Osteocyte (in vitro differentiated cells): ENCODE results near the gene UBL7. TPM values are rescaled to one million over a fixed set of nuclear protein-coding genes. Genes with fewer than 3 reads are reported as not detected.
"Not testable (repeated sequence)": the region's sequence is repeated elsewhere in the genome, so short reads cannot be mapped to it uniquely, and the experiment has no call there.

Experiments used
- DNase-seq: peaks from one replicate; pipeline ENCODE4 v3.0.0; 2021; ENCODE audit warnings: mixed read lengths; ENCODE audit not compliant: unreplicated experiment; ENCODE audit errors: extremely low spot score
- H3K27ac Mint-ChIP-seq: one replicate; pipeline ENCODE4 v1.8.0; 2021; ENCODE audit warnings: mild to moderate bottlenecking, mixed read lengths; ENCODE audit not compliant: unreplicated experiment
- H3K27me3 Mint-ChIP-seq: one replicate; pipeline ENCODE4 v1.8.0; 2021; ENCODE audit warnings: mixed read lengths; ENCODE audit not compliant: unreplicated experiment
- H3K36me3 Mint-ChIP-seq: one replicate; pipeline ENCODE4 v1.8.0; 2021; ENCODE audit warnings: mixed read lengths; ENCODE audit not compliant: unreplicated experiment
- H3K4me1 Mint-ChIP-seq: one replicate; pipeline ENCODE4 v1.8.0; 2021; ENCODE audit warnings: mixed read lengths; ENCODE audit not compliant: unreplicated experiment
- H3K4me3 Mint-ChIP-seq: one replicate; pipeline ENCODE4 v1.8.0; 2021; ENCODE audit warnings: mild to moderate bottlenecking, moderate library complexity, mixed read lengths; ENCODE audit not compliant: unreplicated experiment
- H3K9me3 Mint-ChIP-seq: one replicate; pipeline ENCODE4 v1.8.0; 2021; ENCODE audit warnings: mixed read lengths; ENCODE audit not compliant: unreplicated experiment
- CTCF ChIP-seq: fragments of 200-600 bp; sonication (generic); IDR thresholded peaks from 2 replicates; pipeline ENCODE4 v1.5.0; 2021; ENCODE audit warnings: antibody characterized with exemption, mild to moderate bottlenecking, moderate library complexity
- total RNA-seq: library from RNA; stranded (reverse); gene quantifications from 2 replicates; pipeline ENCODE4 v1.2.1, GENCODE V29; 2021

The UBL7 gene
- total RNA-seq, 1 donor from 2014 or later = 59.5 TPM

DNA sequence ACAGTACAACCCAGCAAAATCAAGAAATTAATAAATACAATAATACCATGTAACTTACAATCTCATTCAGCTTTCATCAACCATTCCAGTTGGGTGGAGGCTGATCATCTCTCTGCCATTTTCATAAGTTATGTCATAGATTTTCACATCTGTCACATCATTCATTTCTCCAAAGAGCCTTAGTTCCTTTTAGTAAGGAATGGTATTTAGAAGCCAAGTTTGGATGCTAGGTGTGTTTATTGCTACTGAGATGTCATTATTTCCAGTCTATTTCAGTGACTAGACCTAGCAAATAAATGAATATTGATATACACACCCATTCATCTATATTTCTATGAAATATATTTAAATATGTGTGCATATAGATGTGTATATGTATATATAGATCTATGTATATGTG, 2.7 kb upstream of the UBL7 start:
- H3K9me3 Mint-ChIP-seq = peaks cover 6% of the 10 kb centered on the region
- peaks cover 5% of the 10 kb centered on the region for H3K36me3 Mint-ChIP-seq
- H3K4me3 Mint-ChIP-seq = no peak overlapping the region
- no peak for DNase-seq
- no peak for TF ChIP-seq CTCF
- no peak overlapping the region for H3K27ac Mint-ChIP-seq
- H3K27me3 Mint-ChIP-seq = no peaks in the 10 kb centered on the region
- peaks cover 19% of the 10 kb centered on the region for H3K4me1 Mint-ChIP-seq

DNA sequence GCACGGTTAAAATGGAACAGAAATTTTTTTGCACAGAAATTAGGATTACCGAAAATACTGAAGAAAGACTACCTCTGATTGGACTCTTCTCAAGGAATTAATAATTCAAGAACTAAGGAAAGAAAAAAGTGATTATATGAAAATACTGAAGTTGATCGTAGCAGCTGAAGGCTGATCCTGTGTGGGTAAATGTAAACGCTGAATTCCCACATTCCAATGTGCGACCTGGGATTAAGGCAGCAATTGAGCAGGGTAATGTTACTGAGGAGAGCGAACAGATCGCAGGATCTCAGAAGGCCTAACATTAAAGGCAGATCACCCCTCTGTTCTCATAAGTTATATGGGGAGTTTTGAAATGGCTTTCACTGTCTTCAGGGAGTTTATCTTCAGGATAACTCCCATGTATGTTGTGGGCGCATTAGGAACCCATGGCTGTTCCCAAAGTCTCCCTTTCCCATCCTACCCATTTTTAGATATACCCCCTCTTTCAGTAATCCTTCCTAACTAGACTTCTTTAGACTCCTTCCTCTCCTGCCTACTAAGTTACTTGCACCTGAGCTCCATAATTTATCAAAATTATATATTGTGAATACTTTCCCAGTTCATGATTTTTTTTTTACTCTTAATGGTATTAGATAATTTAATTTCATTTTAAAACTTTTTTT, 1.0 kb upstream of the UBL7 start:
- Mint-ChIP-seq H3K4me3 (peak overlapping the region; percentile 92), H3K36me3 (peaks cover 13% of the 10 kb centered on the region), H3K27ac (peak overlapping the region; percentile 84), H3K9me3 (peaks cover 6% of the 10 kb centered on the region), H3K4me1 (peaks cover 19% of the 10 kb centered on the region), H3K27me3 (no peaks in the 10 kb centered on the region)
- no peak for TF ChIP-seq CTCF
- DNase-seq = no peak

GRCh38 chr15:74460298-74460697, 662 bp downstream of the UBL7 start:
- H3K27ac Mint-ChIP-seq = peak overlapping the region; percentile 84
- peaks cover 17% of the 10 kb centered on the region for H3K36me3 Mint-ChIP-seq
- no peaks in the 10 kb centered on the region for H3K27me3 Mint-ChIP-seq
- peaks cover 6% of the 10 kb centered on the region for H3K9me3 Mint-ChIP-seq
- no peak for DNase-seq
- peak overlapping the region; percentile 92 for H3K4me3 Mint-ChIP-seq
- TF ChIP-seq CTCF = no peak
- peaks cover 19% of the 10 kb centered on the region for H3K4me1 Mint-ChIP-seq

DNA sequence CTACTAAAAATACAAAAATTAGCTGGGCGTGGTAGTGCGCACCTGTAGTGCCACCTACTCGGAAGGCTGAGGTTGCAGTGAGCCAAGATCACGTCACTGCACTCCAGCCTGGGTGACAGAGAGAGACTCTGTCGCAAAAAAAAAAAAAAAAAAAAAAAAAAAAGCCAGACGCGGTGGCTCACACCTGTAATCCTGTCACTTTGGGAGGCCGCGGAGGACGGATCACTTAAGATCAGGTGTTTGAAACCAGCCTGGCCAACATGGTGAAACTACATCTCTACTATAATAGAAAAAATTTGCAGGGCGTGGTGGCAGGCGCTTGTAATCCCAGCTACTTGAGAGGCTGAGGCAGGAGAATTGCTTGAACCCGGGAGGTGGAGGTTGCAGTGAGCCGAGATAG, 1.2 kb downstream of the UBL7 start:
- not testable (repeated sequence) for H3K9me3 Mint-ChIP-seq, DNase-seq, H3K27ac Mint-ChIP-seq, H3K27me3 Mint-ChIP-seq
- Mint-ChIP-seq H3K4me3 (peak overlapping the region; percentile 92), H3K4me1 (peaks cover 19% of the 10 kb centered on the region), H3K36me3 (peaks cover 17% of the 10 kb centered on the region)

GRCh38 chr15:74458473-74458872, 2.5 kb downstream of the UBL7 start:
- Mint-ChIP-seq H3K4me3 (no peak overlapping the region), H3K9me3 (peaks cover 3% of the 10 kb centered on the region), H3K27ac (no peak overlapping the region), H3K4me1 (peaks cover 19% of the 10 kb centered on the region), H3K27me3 (no peaks in the 10 kb centered on the region), H3K36me3 (peaks cover 21% of the 10 kb centered on the region)
- no peak for TF ChIP-seq CTCF
- no peak for DNase-seq

DNA sequence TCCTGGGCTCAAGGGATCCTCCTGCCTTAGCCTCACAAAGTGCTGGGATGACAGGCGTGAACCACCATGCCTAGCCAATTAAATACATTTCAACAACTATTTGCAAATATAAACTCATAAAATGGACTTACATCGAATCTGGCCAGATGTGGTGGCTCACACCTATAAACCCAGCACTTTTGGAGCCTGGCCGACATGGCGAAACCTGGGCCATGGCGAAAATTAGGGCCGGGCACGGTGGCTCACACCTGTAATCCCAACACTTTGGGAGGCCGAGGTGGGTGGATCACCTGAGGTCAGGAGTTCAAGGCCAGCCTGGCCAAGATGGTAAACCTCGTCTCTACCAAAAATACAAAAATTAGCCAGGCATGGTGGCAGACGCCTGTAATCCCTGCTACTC, 3.9 kb downstream of the UBL7 start:
- DNase-seq, H3K27me3 Mint-ChIP-seq, H3K9me3 Mint-ChIP-seq, H3K27ac Mint-ChIP-seq, H3K4me3 Mint-ChIP-seq: not testable (repeated sequence)
- Mint-ChIP-seq H3K36me3 (peaks cover 23% of the 10 kb centered on the region), H3K4me1 (peaks cover 14% of the 10 kb centered on the region)
